ENCODE data around the gene SEPTIN12.

SEPTIN12 gene

DNA sequence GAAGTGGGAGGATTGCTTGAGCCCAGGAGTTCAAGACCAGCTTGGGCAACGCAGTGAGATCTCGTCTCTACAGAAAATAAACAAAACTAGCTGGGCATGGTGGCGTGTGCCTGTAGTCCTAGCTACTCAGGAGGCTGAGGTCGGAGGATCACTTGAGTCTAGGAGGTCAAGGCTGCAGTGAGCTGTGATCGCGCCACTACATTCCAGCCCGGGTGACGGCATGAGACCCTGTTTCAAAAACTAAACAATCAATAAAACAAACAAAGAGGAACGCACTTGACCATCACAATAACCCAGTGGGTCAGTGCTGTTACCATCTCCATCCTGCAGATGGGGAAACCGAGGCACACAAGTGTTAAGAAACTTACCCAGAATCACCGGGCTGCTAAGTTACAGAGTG is 34.9 kb downstream of the SEPTIN12 start:
- peaks cover 30 to 45% of the 10 kb centered on the region in 2 donors for H3K36me3 ChIP-seq (ENCODE audit: control insufficient read depth in 2 of 2, insufficient read depth in 2 of 2, low read length in 2 of 2)
- no peak overlapping the region for H3K9ac ChIP-seq (ENCODE audit: low read length in 2 of 2)
- H3K4me3 ChIP-seq (ENCODE audit: low read length in 2 of 2): no peak overlapping the region
- H3K9me3 ChIP-seq (ENCODE audit: control insufficient read depth in 2 of 2, low read length in 2 of 2): peaks cover 0 to 3% of the 10 kb centered on the region in 2 donors
- no peak overlapping the region for H3K27ac ChIP-seq (ENCODE audit: low read length)
- H3K4me1 ChIP-seq (ENCODE audit: control insufficient read depth, insufficient read depth, low read length): no peaks in the 10 kb centered on the region
- H3K27me3 ChIP-seq (ENCODE audit: control insufficient read depth in 1 of 2, insufficient read depth in 2 of 2, low read length in 2 of 2): no peaks in the 10 kb centered on the region

DNA sequence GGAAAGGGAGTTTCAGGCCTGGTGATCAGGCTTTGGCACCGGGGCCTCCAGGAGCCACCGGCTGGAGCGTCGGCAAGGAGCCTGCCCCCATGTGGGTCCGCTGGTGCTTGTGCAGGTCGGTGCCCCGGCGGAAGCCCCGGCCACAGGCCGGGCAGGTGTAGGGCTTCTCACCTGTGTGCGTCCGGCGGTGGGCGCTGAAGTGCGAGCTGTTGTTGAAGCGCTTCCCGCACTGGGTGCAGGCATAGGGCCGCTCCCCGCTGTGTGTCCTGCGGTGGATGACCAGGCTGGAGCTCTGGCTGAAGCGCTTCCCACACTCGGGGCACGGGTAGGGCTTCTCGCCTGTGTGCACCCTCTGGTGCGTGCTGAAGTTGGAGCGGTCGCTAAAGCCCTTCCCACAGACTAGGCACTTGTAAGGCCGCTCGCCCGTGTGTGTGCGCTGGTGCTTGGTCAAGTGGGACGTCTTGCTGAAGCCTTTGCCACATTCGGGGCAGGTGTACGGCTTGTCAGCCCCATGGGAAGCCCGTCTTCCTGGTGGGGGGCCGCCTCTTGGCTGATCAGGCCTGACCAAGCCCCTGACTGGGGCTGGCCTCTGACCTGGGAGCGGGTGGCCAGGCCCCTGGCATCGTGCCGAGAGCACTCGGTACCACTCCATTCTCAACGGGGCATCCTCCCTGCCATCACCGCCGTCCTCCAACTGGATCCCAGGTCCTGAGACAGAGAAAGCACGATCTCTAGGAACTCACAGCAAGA is 35.6 kb downstream of the SEPTIN12 start:
- peaks cover 0 to 3% of the 10 kb centered on the region in 2 donors for H3K9me3 ChIP-seq (ENCODE audit: control insufficient read depth in 2 of 2, low read length in 2 of 2)
- H3K27me3 ChIP-seq (ENCODE audit: control insufficient read depth in 1 of 2, insufficient read depth in 2 of 2, low read length in 2 of 2): no peaks in the 10 kb centered on the region
- H3K4me1 ChIP-seq (ENCODE audit: control insufficient read depth, insufficient read depth, low read length): peaks cover under 1% of the 10 kb centered on the region
- H3K27ac ChIP-seq (ENCODE audit: low read length): no peak overlapping the region
- no peak overlapping the region for H3K9ac ChIP-seq (ENCODE audit: low read length in 2 of 2)
- peaks cover 28 to 41% of the 10 kb centered on the region in 2 donors for H3K36me3 ChIP-seq (ENCODE audit: control insufficient read depth in 2 of 2, insufficient read depth in 2 of 2, low read length in 2 of 2)
- H3K4me3 ChIP-seq (ENCODE audit: low read length in 2 of 2): no peak overlapping the region

DNA sequence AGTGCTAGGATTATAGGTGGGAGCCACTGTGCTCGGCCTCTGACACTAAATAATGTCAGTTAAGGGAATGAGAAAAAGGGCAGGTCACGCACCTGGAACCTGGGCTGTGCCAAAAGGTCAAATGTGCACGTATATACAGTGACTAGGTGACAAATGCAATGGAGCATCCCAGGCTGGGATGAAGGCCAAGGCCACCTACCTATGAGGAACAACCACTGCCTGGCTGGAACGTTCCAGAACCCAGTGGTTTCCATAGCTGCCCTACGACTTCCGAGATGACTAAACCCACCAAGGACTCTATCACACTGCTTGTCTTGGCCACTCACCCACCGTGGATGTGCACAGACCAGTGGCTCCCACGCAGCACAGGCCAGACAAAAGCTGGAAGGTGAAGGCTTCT is 37.2 kb downstream of the SEPTIN12 start:
- H3K4me3 ChIP-seq (ENCODE audit: low read length in 2 of 2): no peak overlapping the region
- H3K27me3 ChIP-seq (ENCODE audit: control insufficient read depth in 1 of 2, insufficient read depth in 2 of 2, low read length in 2 of 2): no peaks in the 10 kb centered on the region
- H3K27ac ChIP-seq (ENCODE audit: low read length): no peak overlapping the region
- no peak overlapping the region for H3K9ac ChIP-seq (ENCODE audit: low read length in 2 of 2)
- H3K9me3 ChIP-seq (ENCODE audit: control insufficient read depth in 2 of 2, low read length in 2 of 2): peaks cover 0 to 3% of the 10 kb centered on the region in 2 donors
- H3K36me3 ChIP-seq (ENCODE audit: control insufficient read depth in 2 of 2, insufficient read depth in 2 of 2, low read length in 2 of 2): peaks cover 28 to 39% of the 10 kb centered on the region in 2 donors
- peaks cover 13% of the 10 kb centered on the region for H3K4me1 ChIP-seq (ENCODE audit: control insufficient read depth, insufficient read depth, low read length)

DNA sequence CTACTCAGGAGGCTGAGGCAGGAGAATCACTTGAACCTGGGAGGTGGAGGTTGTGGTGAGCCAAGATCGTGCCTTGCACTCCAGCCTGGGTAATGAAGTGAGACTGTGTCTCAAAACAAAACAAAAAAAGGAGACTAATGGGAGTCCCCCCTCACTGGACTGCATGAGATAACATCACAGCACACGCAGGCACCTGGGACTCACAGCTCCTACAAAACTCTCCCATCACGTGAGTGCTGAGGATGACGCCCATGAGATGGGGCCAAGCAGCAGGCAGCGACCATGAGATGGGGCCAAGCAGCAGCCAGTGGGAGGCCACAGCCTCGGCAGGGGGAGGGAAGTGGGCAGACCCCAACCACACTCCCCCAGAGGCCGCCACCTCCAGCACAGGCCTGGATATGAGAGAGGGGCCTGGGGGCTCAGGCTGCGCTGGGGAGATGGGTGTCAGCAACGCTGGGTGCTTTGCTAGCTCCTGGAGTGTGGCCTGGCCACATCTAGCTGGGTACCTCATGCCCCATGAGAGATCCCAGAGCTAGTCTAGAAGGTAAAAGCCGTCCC is 38.4 kb downstream of the SEPTIN12 start:
- H3K27me3 ChIP-seq (ENCODE audit: control insufficient read depth in 1 of 2, insufficient read depth in 2 of 2, low read length in 2 of 2): no peaks in the 10 kb centered on the region
- peaks cover 0 to 2% of the 10 kb centered on the region in 2 donors for H3K9me3 ChIP-seq (ENCODE audit: control insufficient read depth in 2 of 2, low read length in 2 of 2)
- no peak overlapping the region for H3K9ac ChIP-seq (ENCODE audit: low read length in 2 of 2)
- no peak overlapping the region for H3K4me3 ChIP-seq (ENCODE audit: low read length in 2 of 2)
- H3K27ac ChIP-seq (ENCODE audit: low read length): no peak overlapping the region
- H3K36me3 ChIP-seq (ENCODE audit: control insufficient read depth in 2 of 2, insufficient read depth in 2 of 2, low read length in 2 of 2): peaks cover 27 to 33% of the 10 kb centered on the region in 2 donors
- H3K4me1 ChIP-seq (ENCODE audit: control insufficient read depth, insufficient read depth, low read length): peaks cover 13% of the 10 kb centered on the region

DNA sequence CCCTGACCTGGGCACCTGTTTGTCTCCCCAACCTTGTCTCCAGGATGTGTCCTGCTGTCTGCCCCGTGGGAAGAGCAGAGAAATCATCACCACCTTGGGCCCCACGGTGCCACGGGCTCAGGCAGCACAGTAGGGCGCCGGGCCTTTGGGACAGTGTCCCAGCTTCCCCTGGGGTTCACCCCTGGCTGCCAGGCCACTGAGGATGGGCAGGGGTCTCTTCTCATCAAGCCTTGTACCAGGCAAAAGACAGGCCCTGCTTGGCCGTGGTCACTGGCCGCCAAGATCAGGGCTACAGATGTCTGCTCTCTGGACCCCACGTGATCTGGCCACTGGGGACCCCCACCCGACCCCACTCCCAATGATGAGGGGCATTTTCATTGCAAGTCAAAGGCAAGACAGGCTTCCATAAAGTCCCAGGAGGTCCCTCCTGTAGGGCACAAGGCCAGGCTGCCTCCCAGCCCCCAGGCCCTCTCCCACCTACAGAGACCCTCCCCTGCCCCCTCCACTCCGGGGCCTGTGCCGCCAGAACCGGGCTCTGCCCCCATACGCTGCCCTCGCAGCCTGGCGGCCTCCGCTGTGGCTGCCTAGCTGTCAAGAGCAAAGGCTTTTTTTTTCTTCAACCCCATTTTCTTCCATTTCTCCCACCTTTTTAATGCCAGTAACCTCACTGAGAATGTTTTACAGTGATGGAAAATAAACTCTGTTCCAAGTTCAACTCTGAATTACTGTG is 39.3 kb downstream of the SEPTIN12 start:
- Histone ChIP-seq H3K27ac (ENCODE audit: low read length) (no peak overlapping the region), H3K4me1 (ENCODE audit: control insufficient read depth, insufficient read depth, low read length) (peaks cover 13% of the 10 kb centered on the region), H3K4me3 (ENCODE audit: low read length in 2 of 2) (no peak overlapping the region), H3K9ac (ENCODE audit: low read length in 2 of 2) (no peak overlapping the region), H3K36me3 (ENCODE audit: control insufficient read depth in 2 of 2, insufficient read depth in 2 of 2, low read length in 2 of 2) (peaks cover 25 to 29% of the 10 kb centered on the region in 2 donors), H3K9me3 (ENCODE audit: control insufficient read depth in 2 of 2, low read length in 2 of 2) (no peaks in the 10 kb centered on the region), H3K27me3 (ENCODE audit: control insufficient read depth in 1 of 2, insufficient read depth in 2 of 2, low read length in 2 of 2) (no peaks in the 10 kb centered on the region)

DNA sequence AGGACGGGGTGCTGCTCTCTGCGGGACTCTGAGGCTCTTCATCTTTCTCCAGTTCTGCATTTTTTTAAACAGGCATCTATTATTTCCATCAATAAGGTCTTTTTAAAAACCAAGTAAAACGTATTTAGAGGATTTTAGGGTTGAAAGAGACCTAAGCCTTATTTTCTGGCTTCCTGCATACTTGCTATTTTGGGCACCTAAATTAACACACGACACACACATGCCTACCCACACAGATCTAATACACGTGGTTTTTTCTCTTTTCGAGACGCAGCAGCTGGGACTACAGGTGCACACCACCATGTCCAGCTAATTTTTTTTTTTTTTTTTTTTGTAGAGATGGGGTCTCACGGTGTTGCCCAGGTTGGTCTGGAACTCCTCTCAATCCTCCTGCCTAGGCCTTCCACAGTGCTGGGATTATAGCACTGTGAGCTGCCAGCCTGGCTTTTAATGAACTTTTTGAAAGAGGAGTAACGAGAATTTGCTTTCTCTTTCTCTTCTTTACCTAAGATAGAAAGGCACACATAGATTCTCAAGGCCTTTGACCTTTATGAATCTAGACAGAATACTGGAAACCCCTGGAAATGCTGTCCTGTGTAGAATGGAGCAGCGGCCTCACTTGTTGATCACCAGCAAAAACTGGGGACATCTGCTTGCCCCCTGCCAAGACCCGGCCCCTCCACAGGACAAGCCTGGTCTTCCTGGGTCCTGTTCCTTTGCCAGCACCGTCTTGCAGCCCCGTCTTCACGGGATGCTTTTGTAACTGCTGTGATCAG is 40.1 kb downstream of the SEPTIN12 start:
- Histone ChIP-seq H3K36me3 (ENCODE audit: control insufficient read depth in 2 of 2, insufficient read depth in 2 of 2, low read length in 2 of 2) (peaks cover 21 to 22% of the 10 kb centered on the region in 2 donors), H3K4me1 (ENCODE audit: control insufficient read depth, insufficient read depth, low read length) (peaks cover 19% of the 10 kb centered on the region), H3K27me3 (ENCODE audit: control insufficient read depth in 1 of 2, insufficient read depth in 2 of 2, low read length in 2 of 2) (no peaks in the 10 kb centered on the region), H3K9me3 (ENCODE audit: control insufficient read depth in 2 of 2, low read length in 2 of 2) (no peaks in the 10 kb centered on the region), H3K27ac (ENCODE audit: low read length) (no peak overlapping the region), H3K9ac (ENCODE audit: low read length in 2 of 2) (no peak overlapping the region), H3K4me3 (ENCODE audit: low read length in 2 of 2) (no peak overlapping the region)

DNA sequence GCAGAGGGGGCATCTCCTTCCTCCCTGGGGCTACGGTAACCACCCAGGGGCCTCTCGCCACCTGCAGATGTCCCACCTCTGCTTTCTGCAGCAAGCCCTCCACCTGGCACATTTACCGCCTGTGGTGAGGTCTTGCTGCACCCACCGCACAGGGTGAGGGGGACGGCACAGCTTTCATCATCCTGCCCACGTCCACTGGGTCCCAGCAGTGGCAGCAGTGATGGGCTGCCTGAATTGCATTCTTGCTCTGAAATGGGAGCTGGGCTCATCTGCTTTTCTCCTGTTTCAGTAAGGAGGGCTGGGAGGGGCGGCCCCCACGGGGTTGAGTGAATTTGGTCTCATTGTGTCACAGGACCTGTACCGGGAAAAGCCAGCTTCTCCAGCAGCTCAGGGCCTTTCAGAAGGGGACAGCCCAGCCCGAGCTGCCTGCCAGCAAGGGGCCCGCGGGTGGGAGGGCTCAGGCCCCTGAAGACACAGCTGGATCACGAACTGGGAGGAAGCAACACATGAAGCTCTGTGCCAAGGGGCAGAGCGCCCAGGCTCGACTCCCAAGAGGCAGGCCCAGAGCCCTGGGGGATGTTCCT is 41.1 kb downstream of the SEPTIN12 start:
- Histone ChIP-seq H3K4me3 (ENCODE audit: low read length in 2 of 2) (no peak overlapping the region), H3K27ac (ENCODE audit: low read length) (no peak overlapping the region), H3K27me3 (ENCODE audit: control insufficient read depth in 1 of 2, insufficient read depth in 2 of 2, low read length in 2 of 2) (no peaks in the 10 kb centered on the region), H3K9ac (ENCODE audit: low read length in 2 of 2) (no peak overlapping the region), H3K9me3 (ENCODE audit: control insufficient read depth in 2 of 2, low read length in 2 of 2) (no peaks in the 10 kb centered on the region), H3K4me1 (ENCODE audit: control insufficient read depth, insufficient read depth, low read length) (peaks cover 22% of the 10 kb centered on the region), H3K36me3 (ENCODE audit: control insufficient read depth in 2 of 2, insufficient read depth in 2 of 2, low read length in 2 of 2) (peaks cover 12 to 14% of the 10 kb centered on the region in 2 donors)

DNA sequence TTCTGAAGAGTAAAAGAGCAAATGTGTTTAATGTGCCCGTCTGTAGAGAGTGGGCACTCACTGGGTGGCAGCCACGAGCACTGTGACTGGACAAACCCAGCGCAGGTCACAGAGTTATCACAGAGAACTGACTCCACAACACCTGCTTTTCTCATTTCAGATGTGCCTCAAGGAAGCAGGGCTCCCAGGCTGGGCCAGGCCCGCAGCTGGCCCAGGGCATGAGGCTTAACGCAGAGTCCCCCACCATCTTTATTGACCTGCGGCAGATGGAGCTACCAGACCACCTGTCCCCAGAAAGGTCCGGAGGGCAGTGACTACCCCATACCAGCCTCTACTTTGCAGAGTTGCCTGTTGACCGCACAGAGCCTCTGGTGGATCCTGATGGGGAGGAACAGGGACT is 41.9 kb downstream of the SEPTIN12 start:
- Histone ChIP-seq H3K27me3 (ENCODE audit: control insufficient read depth in 1 of 2, insufficient read depth in 2 of 2, low read length in 2 of 2) (no peaks in the 10 kb centered on the region), H3K36me3 (ENCODE audit: control insufficient read depth in 2 of 2, insufficient read depth in 2 of 2, low read length in 2 of 2) (peaks cover 4 to 6% of the 10 kb centered on the region in 2 donors), H3K27ac (ENCODE audit: low read length) (no peak overlapping the region), H3K9me3 (ENCODE audit: control insufficient read depth in 2 of 2, low read length in 2 of 2) (no peaks in the 10 kb centered on the region), H3K4me3 (ENCODE audit: low read length in 2 of 2) (no peak overlapping the region), H3K9ac (ENCODE audit: low read length in 2 of 2) (no peak overlapping the region), H3K4me1 (ENCODE audit: control insufficient read depth, insufficient read depth, low read length) (peaks cover 22% of the 10 kb centered on the region)

DNA sequence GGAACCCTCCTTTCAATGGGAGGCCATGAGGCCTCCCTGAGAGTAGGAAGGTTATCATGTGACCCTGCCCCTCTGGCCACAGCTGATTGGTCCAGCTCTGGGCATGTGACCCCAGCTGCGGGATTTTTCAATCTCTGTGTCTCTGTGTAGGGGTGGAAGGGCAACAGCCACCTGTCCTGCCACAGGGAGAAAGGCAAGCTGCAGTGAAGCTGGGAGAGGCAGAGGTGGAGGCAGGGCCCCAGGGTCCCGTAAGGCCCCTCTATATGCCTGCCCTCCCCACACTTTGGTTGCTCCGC is 42.9 kb downstream of the SEPTIN12 start:
- no peaks in the 10 kb centered on the region for H3K9me3 ChIP-seq (ENCODE audit: control insufficient read depth in 2 of 2, low read length in 2 of 2)
- peaks cover 22% of the 10 kb centered on the region for H3K4me1 ChIP-seq (ENCODE audit: control insufficient read depth, insufficient read depth, low read length)
- H3K27me3 ChIP-seq (ENCODE audit: control insufficient read depth in 1 of 2, insufficient read depth in 2 of 2, low read length in 2 of 2): no peaks in the 10 kb centered on the region
- H3K36me3 ChIP-seq (ENCODE audit: control insufficient read depth in 2 of 2, insufficient read depth in 2 of 2, low read length in 2 of 2): peaks cover 0 to 2% of the 10 kb centered on the region in 2 donors
- no peak overlapping the region for H3K27ac ChIP-seq (ENCODE audit: low read length)
- no peak overlapping the region for H3K4me3 ChIP-seq (ENCODE audit: low read length in 2 of 2)
- no peak overlapping the region for H3K9ac ChIP-seq (ENCODE audit: low read length in 2 of 2)

DNA sequence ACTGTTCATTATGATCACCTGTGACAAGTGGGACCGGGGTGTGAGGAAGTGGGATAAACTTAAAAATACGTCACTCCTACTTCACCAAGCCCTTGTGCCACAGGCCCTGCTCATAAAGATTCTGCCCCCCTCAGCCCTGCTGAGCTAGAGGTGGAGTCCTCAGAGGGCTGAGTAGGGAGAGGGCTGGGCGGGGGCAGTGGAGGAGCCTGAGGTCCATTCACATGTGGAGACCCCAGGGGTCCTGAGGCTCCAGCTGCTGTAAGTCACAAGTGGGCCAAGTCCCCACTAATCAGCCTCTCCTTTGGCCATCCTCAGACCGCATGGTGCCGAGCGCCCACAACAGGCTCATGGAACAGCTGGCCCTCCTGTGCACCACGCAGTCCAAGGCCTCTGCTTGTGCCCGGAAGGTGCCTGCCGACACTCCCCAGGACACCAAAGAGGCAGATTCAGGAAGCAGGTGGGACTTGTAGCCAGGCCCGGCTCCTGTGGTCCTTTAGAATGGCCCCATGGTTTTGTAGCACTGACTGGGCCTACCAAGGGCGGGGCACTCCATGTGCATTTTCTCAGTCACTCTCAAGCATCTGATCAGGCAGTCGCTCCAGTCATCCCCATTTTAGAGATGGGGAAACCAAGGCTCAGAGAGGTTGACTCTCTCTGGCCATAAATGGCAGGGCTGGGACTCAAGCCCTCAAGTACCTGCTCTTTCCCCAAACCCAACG is 43.4 kb downstream of the SEPTIN12 start:
- Histone ChIP-seq H3K27ac (ENCODE audit: low read length) (no peak overlapping the region), H3K36me3 (ENCODE audit: control insufficient read depth in 2 of 2, insufficient read depth in 2 of 2, low read length in 2 of 2) (peaks cover 0 to 2% of the 10 kb centered on the region in 2 donors), H3K9me3 (ENCODE audit: control insufficient read depth in 2 of 2, low read length in 2 of 2) (no peaks in the 10 kb centered on the region), H3K27me3 (ENCODE audit: control insufficient read depth in 1 of 2, insufficient read depth in 2 of 2, low read length in 2 of 2) (no peaks in the 10 kb centered on the region), H3K4me1 (ENCODE audit: control insufficient read depth, insufficient read depth, low read length) (peaks cover 22% of the 10 kb centered on the region), H3K9ac (ENCODE audit: low read length in 2 of 2) (no peak overlapping the region), H3K4me3 (ENCODE audit: low read length in 2 of 2) (no peak overlapping the region)
